ENCODE measurements around the gene RRP7A. TPM values are rescaled to one million over a fixed set of nuclear protein-coding genes. Genes with fewer than 3 reads are reported as not detected.
"Not testable (repeated sequence)": the region's sequence is repeated elsewhere in the genome, so short reads cannot be mapped to it uniquely, and the experiment has no call there.

Gene RRP7A
- total RNA-seq, 4 donors from 2014 or later = 26.2 to 26.5 (median 26.4) TPM

GRCh38 chr22:42489000-42489399, 30.6 kb downstream of the RRP7A start:
- WGBS = 95% methylated on average over 10 of the region's 10 CpGs
- no peak for DNase-seq (ENCODE audit: extremely low spot score)

DNA sequence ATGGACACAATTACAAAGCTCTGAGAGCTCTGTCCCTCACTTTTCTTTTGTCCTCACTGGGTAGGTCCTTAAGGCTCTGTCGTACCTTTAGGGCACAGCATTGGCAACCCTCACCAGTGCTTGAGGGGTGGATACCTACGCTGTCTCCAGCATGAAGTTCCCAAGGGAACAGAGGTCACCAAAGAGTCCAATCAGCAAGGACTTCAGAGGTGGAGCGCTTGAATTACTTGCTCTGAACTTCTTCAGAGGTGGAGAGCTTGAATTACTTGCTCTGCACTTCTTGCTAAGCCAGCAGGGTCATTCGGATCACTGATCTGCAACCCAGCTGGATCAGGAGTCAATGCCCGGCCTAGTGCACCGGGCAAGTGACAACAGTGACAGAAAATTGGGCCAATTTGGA, 35.1 kb downstream of the RRP7A start:
- no peaks in the 10 kb centered on the region for H3K9me3 ChIP-seq
- intact Hi-C loops (cut with DNase I) = no loop called here
- no peak for DNase-seq (ENCODE audit: extremely low spot score)
- H3K27me3 ChIP-seq = peaks cover 0 to 16% (median 0%) of the 10 kb centered on the region in 4 donors
- no peak overlapping the region for H3K27ac ChIP-seq (replicated peaks in 1 of 4)
- no peak overlapping the region for H3K4me3 ChIP-seq
- 80% methylated on average over 6 of the region's 6 CpGs for WGBS
- TF ChIP-seq EP300 (IDR thresholded peaks at IDR 0.05) = no peak
- TF ChIP-seq, protein P1, sequence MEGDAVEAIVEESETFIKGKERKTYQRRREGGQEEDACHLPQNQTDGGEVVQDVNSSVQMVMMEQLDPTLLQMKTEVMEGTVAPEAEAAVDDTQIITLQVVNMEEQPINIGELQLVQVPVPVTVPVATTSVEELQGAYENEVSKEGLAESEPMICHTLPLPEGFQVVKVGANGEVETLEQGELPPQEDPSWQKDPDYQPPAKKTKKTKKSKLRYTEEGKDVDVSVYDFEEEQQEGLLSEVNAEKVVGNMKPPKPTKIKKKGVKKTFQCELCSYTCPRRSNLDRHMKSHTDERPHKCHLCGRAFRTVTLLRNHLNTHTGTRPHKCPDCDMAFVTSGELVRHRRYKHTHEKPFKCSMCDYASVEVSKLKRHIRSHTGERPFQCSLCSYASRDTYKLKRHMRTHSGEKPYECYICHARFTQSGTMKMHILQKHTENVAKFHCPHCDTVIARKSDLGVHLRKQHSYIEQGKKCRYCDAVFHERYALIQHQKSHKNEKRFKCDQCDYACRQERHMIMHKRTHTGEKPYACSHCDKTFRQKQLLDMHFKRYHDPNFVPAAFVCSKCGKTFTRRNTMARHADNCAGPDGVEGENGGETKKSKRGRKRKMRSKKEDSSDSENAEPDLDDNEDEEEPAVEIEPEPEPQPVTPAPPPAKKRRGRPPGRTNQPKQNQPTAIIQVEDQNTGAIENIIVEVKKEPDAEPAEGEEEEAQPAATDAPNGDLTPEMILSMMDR (IDR thresholded peaks at IDR 0.05) = no peak
- no peak for TF ChIP-seq POLR2A (IDR thresholded peaks at IDR 0.05; ENCODE audit: low read depth)
- TF ChIP-seq POLR2AphosphoS5 (IDR thresholded peaks at IDR 0.05) = no peak
- no peaks in the 10 kb centered on the region for H3K4me1 ChIP-seq
- H3K36me3 ChIP-seq = no peaks in the 10 kb centered on the region

More at GRCh38 chr22:42489000-42489399, 30.6 kb downstream of the RRP7A start:
- Histone ChIP-seq H3K4me1 (no peaks in the 10 kb centered on the region), H3K36me3 (no peaks in the 10 kb centered on the region), H3K27ac (replicated peaks in 1 of 4) (no peak overlapping the region), H3K9me3 (no peaks in the 10 kb centered on the region), H3K27me3 (peaks cover 0 to 3% (median 0%) of the 10 kb centered on the region in 4 donors), H3K4me3 (no peak overlapping the region)
- TF ChIP-seq POLR2AphosphoS5 (IDR thresholded peaks at IDR 0.05) (no peak), EP300 (IDR thresholded peaks at IDR 0.05) (no peak), POLR2A (IDR thresholded peaks at IDR 0.05; ENCODE audit: low read depth) (no peak)
- TF ChIP-seq, protein P1 (IDR thresholded peaks at IDR 0.05) = no peak
- intact Hi-C loops (cut with DNase I) = no loop called here

GRCh38 chr22:42483610-42484223, 35.9 kb downstream of the RRP7A start:
- WGBS = no CpG with 5 or more reads among the region's 13 CpGs
- H3K4me3 ChIP-seq; intact Hi-C loops (cut with DNase I); H3K36me3 ChIP-seq; H3K4me1 ChIP-seq; H3K27ac ChIP-seq (replicated peaks in 1 of 4); H3K9me3 ChIP-seq; DNase-seq (ENCODE audit: extremely low spot score): not testable (repeated sequence)
- H3K27me3 ChIP-seq = peaks cover 0 to 16% (median 0%) of the 10 kb centered on the region in 4 donors

DNA sequence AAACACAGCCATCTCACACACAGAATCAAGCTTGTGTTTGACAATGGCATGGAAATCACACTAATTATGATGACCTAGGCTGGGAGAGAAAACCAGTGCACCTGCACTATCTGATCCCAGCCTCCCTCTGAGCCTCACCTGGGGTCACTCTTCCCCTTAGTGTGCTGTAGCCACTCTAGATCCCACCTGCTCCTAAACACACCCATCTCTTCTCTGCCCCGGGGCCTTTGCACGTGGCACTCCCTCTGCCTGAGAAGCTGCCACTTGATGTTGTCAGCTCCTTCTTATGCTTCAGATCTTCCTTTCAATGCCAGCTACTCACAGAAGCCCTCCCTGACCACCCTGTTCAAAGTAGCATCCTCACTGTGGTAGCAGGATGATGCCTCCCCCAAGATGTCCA, 44.5 kb downstream of the RRP7A start:
- Histone ChIP-seq H3K4me1 (no peaks in the 10 kb centered on the region), H3K27me3 (no peaks in the 10 kb centered on the region), H3K27ac (replicated peaks in 1 of 4) (no peak overlapping the region), H3K9me3 (no peaks in the 10 kb centered on the region), H3K4me3 (no peak overlapping the region), H3K36me3 (no peaks in the 10 kb centered on the region)
- DNase-seq (ENCODE audit: extremely low spot score) = no peak
- TF ChIP-seq POLR2AphosphoS5 (IDR thresholded peaks at IDR 0.05) = no peak
- no peak for TF ChIP-seq EP300 (IDR thresholded peaks at IDR 0.05)
- no peak for TF ChIP-seq POLR2A (IDR thresholded peaks at IDR 0.05; ENCODE audit: low read depth)
- TF ChIP-seq, protein P1 (IDR thresholded peaks at IDR 0.05) = no peak
- 97% methylated on average over 2 of the region's 2 CpGs for WGBS
- intact Hi-C loops (cut with DNase I) = no loop called here

- WGBS = 74% methylated on average over 5 of the region's 5 CpGs
- DNase-seq (ENCODE audit: extremely low spot score) = no peak
- Histone ChIP-seq H3K27ac (replicated peaks in 1 of 4) (no peak overlapping the region), H3K4me1 (no peaks in the 10 kb centered on the region), H3K27me3 (no peaks in the 10 kb centered on the region), H3K36me3 (no peaks in the 10 kb centered on the region), H3K4me3 (no peak overlapping the region), H3K9me3 (no peaks in the 10 kb centered on the region)
- intact Hi-C loops (cut with DNase I) = no loop called here
- no peak for TF ChIP-seq EP300 (IDR thresholded peaks at IDR 0.05)
- no peak for TF ChIP-seq POLR2AphosphoS5 (IDR thresholded peaks at IDR 0.05)
- TF ChIP-seq, protein P1 (IDR thresholded peaks at IDR 0.05) = peak; percentile 36 to 61 (median 47)
These were observed 46.0 kb downstream of the RRP7A start for GRCh38 chr22:42473484-42474193.

All from esophagus muscularis mucosa (tissue), 4 donors.